Activated naive CD4-positive, alpha-beta T cell treated with anti-CD3 and anti-CD28 coated beads, Interleukin-2, amount 50 U/mL, for 72 hours (primary cell): ENCODE measurements around the gene MOCOS. TPM values are rescaled to one million over a fixed set of nuclear protein-coding genes. Genes with fewer than 3 reads are reported as not detected.

ENCODE experiments used
- ATAC-seq, 2 donors: fragments of 150-1000 bp; cut with Tn5 transposase; 2 replicates each; pipeline ENCODE4 v1.10.0; 2021; ENCODE audit warnings: mild to moderate bottlenecking in 2 of 2, moderate library complexity in 2 of 2
- DNase-seq, 2 donors: peaks; one replicate each; pipeline ENCODE4 v3.0.0; 2021 to 2022; ENCODE audit warnings: low spot score in 2 of 2
- H3K27ac Mint-ChIP-seq, 2 donors: one replicate each; pipeline ENCODE4 v1.8.0; 2022; ENCODE audit warnings: mild to moderate bottlenecking in 2 of 2, mixed read lengths in 2 of 2
- H3K36me3 Mint-ChIP-seq, 2 donors: one replicate each; pipeline ENCODE4 v1.8.0; 2022; ENCODE audit warnings: mixed read lengths in 2 of 2
- H3K9me3 Mint-ChIP-seq, 2 donors: one replicate each; pipeline ENCODE4 v1.8.0; 2022; ENCODE audit warnings: mixed read lengths in 2 of 2
- total RNA-seq, 2 donors: library from RNA; stranded (reverse); gene quantifications; one replicate each; pipeline ENCODE4 v1.2.3, GENCODE V29; 2022

MOCOS gene
- total RNA-seq, 2 donors from 2014 or later = 0.19 to 0.36 TPM

DNA sequence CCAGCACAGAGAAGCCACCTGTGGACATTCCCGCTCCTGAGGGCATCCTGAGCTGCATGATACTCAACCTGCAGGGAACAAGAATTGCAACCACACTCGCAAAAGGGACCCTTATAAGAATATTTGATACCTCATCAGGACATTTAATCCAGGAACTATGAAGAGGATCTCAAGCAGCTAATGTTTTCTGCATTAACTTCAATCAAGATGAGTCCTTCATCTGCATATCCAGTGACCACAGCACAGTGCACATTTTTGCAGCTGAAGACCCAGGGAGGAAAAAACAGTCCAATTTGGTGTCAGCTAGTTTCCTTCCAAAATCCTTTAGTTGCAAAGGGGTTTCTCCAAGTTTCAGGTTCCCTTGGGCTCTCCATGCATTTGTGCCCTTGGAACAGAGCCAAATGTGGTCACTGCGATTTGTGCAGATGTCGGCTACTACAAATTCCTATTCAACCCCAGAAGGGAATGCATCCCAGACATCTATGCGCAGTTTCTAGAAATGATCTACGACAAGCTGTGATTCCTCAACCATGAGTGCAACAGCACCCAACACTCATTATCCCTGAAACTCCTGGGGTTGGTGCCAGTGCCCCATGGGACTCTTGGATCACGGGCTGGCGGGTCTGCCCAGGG, 86.9 kb downstream of the MOCOS start:
- no peak overlapping the region for H3K27ac Mint-ChIP-seq
- ATAC-seq (no peak), DNase-seq (no peak)
- H3K36me3 Mint-ChIP-seq = no peaks in the 10 kb centered on the region
- H3K9me3 Mint-ChIP-seq = no peaks in the 10 kb centered on the region

DNA sequence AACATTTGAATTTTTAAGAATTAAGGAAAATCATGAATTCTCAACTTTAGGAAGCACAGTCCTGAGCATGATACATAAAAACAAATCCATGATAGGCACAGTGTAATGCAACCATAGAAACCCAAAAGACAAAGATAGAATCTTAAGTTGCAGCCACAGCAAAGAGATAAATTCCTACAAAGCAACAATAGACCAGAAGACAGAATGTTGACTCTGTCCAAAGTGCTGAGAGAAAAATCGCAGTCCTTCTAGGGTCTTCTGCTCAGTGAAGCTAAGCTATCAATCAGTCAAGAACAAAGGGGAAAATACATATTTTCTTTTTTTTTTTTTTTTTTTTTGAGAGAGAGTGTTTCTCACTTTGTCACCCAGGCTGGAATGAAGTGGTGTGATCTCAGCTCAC, 88.3 kb downstream of the MOCOS start:
- no peak overlapping the region for H3K27ac Mint-ChIP-seq
- ATAC-seq (no peak), DNase-seq (no peak)
- H3K36me3 Mint-ChIP-seq = no peaks in the 10 kb centered on the region
- no peaks in the 10 kb centered on the region for H3K9me3 Mint-ChIP-seq

DNA sequence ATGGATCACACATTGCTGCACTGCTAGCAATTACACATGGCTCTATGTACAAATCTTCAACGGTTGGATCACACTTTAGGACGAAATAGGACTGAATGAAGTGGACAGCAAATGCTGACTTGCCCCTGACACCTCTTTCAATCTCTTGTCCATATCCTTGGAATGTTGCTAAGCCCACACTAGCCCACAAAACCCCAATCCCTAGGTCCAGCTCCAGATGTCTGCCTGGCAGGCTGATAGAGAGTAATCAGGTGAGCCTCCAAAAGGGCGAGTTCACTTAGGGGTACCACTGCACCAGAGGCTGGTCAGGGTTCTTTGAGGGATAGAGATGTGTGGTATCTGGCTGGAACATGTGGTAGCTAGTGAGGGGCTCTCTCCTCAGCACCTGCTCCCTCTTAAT, 91.7 kb downstream of the MOCOS start:
- no peak overlapping the region for H3K27ac Mint-ChIP-seq
- DNase-seq (no peak), ATAC-seq (no peak)
- no peaks in the 10 kb centered on the region for H3K9me3 Mint-ChIP-seq
- H3K36me3 Mint-ChIP-seq = no peaks in the 10 kb centered on the region

DNA sequence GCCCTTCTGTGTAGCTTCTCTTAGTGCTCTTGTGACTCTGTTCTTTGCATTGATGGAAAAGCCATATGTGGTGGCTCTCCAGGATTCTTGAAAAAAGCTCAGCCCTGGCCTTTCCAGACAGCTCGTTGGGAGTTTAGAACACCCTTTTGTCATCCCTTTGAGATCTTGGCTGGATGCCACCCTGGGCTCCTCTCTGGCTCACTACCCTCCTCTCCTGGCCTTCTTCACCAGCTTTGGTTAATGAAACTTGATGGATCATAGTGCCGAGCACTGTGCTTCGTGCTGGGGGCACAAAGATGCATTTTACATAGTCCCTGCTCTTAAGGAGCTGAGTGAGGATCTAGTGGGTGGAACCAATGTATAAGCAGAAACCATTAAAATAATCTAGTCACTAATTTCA, 94.6 kb downstream of the MOCOS start:
- DNase-seq (no peak), ATAC-seq (no peak)
- Mint-ChIP-seq H3K27ac (no peak overlapping the region), H3K36me3 (no peaks in the 10 kb centered on the region), H3K9me3 (no peaks in the 10 kb centered on the region)

DNA sequence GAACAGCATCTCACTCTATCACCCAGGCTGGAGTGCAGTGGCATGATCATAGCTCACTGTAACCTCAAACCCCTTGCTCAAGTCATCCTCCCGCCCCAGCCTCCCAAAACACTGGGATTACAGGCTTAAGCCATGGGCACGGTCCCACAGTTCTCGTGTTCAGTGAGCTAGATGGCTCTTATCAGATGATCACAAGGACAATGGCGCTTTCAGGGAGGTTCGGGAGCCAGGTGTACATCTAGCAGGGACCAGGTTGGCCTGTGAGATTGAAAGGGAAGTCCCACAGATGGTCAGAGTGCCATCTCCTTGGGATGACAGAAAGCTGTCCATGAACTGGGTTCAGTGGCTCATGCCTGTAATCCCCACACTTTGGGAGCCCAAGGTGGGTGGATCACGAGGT, 96.2 kb downstream of the MOCOS start:
- Mint-ChIP-seq H3K36me3 (no peaks in the 10 kb centered on the region), H3K27ac (no peak overlapping the region), H3K9me3 (no peaks in the 10 kb centered on the region)
- DNase-seq (no peak), ATAC-seq (no peak)

DNA sequence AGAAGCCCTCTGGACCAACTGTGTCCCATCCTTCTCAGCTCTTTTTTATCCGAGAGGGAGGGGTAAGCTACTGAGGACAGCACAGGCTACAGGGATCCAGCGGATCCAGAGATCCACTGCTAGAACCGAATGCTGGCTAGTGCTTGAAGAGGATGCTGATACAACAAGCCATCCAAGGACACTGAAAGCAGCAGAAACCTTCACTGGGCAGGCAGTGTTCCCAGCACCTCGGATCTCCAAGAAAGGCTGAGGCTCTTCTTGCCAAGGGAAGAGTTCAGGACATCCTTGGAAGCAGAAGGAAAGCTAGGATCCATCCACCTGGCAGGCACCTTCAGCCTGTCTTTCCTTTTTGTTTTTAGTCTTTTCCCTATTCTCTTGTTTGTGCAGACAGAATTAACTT, 97.0 kb downstream of the MOCOS start:
- H3K36me3 Mint-ChIP-seq = no peaks in the 10 kb centered on the region
- ATAC-seq (no peak), DNase-seq (no peak)
- no peaks in the 10 kb centered on the region for H3K9me3 Mint-ChIP-seq
- no peak overlapping the region for H3K27ac Mint-ChIP-seq

DNA sequence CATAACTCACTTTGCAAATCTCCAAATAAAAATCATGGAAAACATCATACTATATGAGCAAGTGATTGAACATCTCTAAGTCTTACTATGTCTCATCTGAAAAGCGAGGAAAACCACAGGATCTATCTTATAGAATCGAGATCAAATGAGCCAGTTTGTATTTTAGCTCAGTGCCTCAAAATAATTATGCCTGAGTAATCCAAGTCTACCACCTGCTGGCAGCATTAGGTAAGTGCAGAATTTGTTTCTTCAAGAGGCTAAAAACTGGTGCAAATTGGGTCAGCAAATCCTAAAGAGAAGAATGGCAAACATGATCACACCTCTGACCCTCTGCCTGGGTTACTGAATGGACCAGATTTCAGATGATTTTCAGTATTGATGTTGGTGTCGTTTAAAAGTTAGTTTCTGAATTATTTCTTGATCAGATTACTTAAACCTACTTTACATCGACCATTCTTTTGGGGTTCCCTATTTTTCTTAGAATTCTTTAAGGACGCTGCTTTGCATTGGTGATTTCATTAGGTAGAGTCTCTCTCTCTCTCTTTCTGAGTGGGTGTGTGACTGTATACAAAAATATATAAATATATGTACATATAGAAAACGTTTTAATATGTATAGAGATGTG, 97.5 kb downstream of the MOCOS start:
- DNase-seq (peak in 1 of 2 donors; percentile 34), ATAC-seq (peak; percentile 9 to 52)
- H3K27ac Mint-ChIP-seq = no peak overlapping the region
- no peaks in the 10 kb centered on the region for H3K9me3 Mint-ChIP-seq
- H3K36me3 Mint-ChIP-seq = no peaks in the 10 kb centered on the region

DNA sequence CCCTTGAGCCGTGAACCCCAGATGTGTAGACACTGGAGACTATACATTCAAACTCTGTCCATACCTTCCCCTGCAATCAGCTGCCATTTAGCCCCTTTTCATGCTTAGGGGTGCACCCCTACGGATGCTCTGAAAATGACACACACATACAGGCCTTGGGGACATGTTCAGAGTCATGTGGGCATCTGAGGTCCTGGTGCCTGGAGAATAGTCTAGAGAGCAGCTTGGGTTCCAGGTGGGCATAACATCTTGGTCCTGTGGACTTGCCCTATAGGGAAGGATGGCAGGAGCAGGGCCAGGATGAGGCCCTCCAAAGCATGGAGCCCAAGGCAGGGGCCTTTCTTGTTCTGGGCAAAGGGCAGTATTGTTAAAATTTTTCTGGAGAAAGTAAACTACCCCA, 100.4 kb downstream of the MOCOS start:
- Mint-ChIP-seq H3K36me3 (no peaks in the 10 kb centered on the region), H3K27ac (no peak overlapping the region), H3K9me3 (no peaks in the 10 kb centered on the region)
- DNase-seq = no peak
- no peak for ATAC-seq

DNA sequence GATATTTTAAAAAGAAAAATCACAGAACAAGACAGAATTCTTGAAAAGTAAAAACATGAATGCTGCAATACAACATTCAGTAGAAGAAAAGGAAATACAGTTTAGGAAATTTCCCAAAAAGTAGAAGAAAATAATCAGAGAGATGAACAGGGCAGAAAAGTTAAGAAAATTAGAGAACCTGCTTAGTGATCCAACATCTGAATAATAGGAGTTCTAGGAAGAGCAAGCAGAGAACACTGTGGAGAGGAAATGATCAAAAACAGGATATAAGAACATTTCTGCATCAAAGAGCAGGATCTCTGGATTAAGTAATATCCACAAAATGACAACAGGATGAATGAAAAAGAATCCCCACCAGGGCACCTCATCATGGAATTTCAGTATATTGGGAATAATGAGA, 101.4 kb downstream of the MOCOS start:
- Mint-ChIP-seq H3K9me3 (no peaks in the 10 kb centered on the region), H3K27ac (no peak overlapping the region), H3K36me3 (no peaks in the 10 kb centered on the region)
- ATAC-seq (no peak), DNase-seq (no peak)

DNA sequence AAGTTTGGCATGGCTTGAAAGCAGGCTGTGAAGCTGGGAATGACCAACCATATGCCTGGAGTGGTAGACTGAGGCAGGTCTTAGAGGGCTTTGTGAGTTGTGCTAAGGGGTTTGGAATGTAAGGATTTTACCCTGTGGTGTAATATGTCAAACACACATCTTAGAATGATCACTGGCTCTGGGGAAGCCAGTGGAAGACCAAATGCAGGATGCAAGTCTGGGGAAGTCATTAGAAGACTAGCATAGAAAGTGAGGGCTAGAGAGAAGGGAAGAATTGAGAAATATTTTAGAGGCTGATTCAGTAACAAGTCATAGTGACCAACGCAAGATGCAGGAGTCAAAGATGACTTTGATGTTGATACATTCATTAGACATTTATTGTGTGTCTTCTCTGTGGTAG, 106.7 kb downstream of the MOCOS start:
- Mint-ChIP-seq H3K9me3 (no peaks in the 10 kb centered on the region), H3K36me3 (no peaks in the 10 kb centered on the region), H3K27ac (no peak overlapping the region)
- ATAC-seq (no peak), DNase-seq (no peak)

DNA sequence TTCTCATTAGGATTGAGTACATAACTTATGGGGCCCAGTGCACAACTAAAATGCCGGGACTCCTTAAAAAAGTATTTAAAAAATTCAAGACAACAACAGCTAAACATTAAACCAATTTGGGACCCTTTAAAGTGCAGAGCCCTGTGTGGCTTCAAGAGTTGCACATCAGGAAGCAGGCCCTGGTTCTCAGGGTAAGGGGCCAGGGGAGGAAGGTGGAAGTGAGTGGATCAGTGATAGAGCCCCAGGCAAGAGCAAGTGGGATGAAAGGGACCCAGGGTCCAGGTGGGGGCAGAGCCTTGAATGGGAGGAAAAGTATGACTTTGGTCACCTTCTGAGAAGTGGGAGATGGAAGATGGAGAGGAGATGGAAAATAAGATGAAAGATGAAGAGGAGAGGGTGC, 107.9 kb downstream of the MOCOS start:
- DNase-seq (no peak), ATAC-seq (no peak)
- H3K27ac Mint-ChIP-seq = no peak overlapping the region
- no peaks in the 10 kb centered on the region for H3K9me3 Mint-ChIP-seq
- H3K36me3 Mint-ChIP-seq = no peaks in the 10 kb centered on the region

DNA sequence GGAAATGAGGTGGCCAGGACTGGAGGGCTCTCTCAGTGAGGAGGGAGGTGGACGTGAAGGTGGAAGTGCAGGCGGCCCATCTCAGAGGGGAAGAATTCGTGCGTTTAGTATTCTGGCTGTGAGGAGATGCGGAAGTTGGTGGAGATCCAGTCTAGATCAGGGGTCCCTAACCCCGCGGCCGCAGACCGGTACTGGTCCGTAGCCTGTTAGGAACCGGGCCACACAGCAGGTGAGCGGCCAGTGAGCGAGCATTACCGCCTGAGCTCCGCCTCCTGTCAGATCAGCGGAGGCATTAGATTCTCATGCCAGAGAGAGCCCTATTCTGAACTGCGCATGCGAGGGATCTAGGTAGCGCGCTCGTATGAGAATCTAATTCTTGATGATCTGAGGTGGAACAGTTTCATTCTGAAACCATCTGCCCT, 108.6 kb downstream of the MOCOS start:
- Mint-ChIP-seq H3K27ac (no peak overlapping the region), H3K36me3 (no peaks in the 10 kb centered on the region)
- DNase-seq = no peak

DNA sequence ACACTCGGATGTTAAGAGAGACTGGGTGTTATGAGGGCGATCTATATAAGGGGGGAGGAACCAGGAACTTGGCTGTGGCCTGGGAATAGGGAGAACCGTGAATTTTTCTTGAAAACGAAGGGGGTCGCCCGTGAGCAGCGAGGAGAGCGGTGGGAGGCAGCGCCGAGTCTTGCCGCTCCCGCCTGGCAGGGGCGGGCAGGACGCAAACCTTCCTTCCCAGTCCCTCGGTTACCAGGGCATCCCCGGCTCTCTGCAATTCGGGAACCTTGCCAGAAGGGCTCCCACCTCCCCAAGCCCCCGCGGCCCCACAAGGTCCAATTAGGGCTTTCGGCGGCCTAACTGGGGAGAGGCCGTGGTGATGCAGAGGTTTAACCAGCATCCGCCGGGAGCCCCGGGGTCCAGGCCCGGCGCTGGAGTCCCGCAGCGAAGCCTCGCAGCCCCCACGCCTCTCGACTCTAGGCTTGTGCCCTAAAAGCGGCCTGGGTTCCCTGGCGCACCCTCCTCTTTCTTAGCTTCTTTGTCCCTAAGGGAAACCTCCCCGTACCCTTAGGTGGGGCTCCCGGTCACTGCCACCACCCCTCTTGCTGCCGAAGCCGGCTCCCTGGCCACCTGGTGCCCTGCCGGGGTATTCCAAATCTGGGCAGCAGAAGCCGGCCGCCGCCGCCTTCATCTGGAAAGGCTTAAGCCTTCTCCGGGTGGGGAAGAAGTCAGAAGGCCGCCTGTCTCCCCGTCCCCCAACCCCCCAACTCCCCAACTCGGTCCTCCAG, 109.5 kb downstream of the MOCOS start:
- no peaks in the 10 kb centered on the region for H3K9me3 Mint-ChIP-seq
- ATAC-seq = peak; percentile 7 to 29
- no peaks in the 10 kb centered on the region for H3K36me3 Mint-ChIP-seq
- DNase-seq = no peak
- no peak overlapping the region for H3K27ac Mint-ChIP-seq

More for the DNA sequence above, 108.6 kb downstream of the MOCOS start:
- ATAC-seq = no peak
- H3K9me3 Mint-ChIP-seq = no peaks in the 10 kb centered on the region

DNA sequence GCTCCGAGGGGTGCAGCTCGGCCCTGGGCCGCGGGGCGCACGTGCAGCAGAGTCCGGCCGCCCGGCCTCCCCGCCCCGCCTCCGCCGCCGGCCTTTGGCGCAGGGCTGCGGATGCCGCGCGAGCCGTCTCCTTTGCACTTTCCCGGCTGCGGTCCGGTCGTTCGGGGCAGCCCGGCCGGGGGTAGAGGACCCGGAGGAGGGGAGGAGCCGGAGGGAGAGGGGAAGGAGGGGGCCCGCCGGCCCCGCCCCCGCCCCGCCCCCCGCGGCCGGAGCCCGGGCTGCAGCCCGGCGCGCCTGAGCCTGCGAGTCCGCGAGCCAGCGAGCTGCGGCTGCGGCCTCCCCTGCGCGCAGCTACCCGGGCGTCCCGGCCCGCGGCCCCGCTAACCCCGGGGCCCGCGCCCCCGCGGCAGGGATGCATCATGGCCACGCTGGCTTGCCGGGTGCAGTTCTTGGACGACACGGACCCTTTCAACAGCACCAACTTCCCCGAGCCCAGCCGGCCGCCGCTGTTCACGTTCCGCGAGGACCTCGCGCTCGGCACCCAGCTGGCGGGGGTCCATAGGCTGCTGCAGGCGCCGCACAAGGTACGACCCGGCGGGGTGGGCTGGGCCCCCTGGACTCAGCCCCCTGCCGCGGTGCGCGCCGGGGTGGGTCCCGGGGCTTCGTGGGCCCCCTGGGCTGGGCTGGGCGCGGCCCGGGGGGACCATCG, 110.3 kb downstream of the MOCOS start, which contains the start of gene FHOD3:
Gene FHOD3 (plus strand): TSS at position 297 of the 709 bp plus-strand sequence. CDS start 123 bp downstream, at position 420.
- no peaks in the 10 kb centered on the region for H3K36me3 Mint-ChIP-seq
- DNase-seq (peak in 1 of 2 donors; percentile 12), ATAC-seq (peak; percentile 33 to 61)
- no peak within 1 kb of the TSS for H3K27ac Mint-ChIP-seq
- no peaks in the 10 kb centered on the region for H3K9me3 Mint-ChIP-seq

DNA sequence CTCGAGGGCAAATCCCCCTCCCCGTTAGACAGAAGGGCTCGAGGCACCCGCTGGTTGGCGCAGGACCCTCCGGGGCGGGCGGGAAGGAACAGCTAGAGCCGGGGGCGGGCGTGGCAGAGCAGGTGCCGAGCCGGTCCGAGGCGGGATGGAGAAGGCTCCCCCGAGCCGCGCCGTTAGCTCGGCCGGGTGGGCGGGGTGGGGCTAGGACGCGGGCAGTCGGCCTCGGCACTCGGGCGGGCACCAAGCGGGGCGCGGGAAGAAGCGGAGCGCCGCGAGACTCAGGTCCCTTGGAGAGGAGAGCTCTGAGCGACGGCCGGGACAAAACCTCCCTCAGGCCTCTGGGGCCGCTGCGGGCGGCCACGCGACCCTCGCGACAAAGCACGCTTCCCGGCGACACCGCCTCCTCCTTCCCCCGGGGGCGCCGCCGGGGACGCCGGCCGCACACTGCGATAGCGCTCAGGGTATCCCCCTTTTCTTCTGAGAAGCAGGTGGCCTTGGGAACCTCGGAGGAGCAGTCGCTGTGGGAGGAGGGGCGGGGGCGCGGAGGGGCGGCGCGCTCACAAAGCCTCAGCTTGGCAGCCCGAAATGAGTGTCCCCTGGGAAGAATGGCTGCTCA, 110.9 kb downstream of the MOCOS start:
- Mint-ChIP-seq H3K9me3 (no peaks in the 10 kb centered on the region), H3K36me3 (no peaks in the 10 kb centered on the region), H3K27ac (no peak overlapping the region)
- ATAC-seq (peak in 1 of 2 donors; percentile 19), DNase-seq (no peak)

DNA sequence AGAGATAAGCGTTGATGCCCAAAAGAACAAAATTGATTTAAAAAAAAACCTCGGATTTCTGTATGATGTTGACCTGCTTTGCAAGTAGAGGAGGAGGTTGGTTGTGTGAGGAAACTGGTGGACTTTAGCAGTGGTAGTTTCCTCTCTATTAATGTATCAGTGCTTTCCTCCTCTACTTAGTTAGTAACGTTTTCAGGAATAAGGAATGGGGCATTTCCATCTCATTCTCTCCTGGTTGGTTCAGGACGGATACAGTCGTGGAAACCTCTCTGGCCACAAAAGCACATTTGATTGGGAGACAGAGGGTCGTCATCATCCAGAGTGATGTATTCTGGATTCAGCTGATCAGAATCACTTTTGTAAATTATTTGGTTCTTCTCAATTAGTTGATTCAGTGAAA, 111.7 kb downstream of the MOCOS start:
- DNase-seq = no peak
- Mint-ChIP-seq H3K36me3 (no peaks in the 10 kb centered on the region), H3K9me3 (no peaks in the 10 kb centered on the region), H3K27ac (no peak overlapping the region)
- no peak for ATAC-seq

DNA sequence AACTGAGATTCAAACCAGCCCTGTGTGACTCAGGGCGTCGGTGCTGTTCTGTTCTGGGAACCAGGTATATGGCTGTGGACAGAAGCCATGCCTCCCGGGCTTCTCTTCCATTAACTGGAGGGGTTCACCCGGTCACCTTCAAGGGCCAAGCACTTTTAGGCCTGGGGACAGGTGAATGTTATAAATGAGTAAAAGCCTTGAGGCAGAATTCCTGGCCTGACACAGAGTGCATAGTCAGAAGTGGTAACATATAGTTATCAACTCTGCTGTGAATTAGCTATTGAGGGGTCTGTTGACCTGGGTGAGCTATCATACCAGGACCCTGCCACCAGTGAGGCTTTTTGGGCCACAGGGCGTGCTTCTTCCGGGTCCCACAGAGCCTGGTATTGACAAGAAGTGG, 112.9 kb downstream of the MOCOS start:
- ATAC-seq = no peak

More for the DNA sequence above, 112.9 kb downstream of the MOCOS start:
- no peak for DNase-seq
- Mint-ChIP-seq H3K27ac (no peak overlapping the region), H3K36me3 (no peaks in the 10 kb centered on the region), H3K9me3 (no peaks in the 10 kb centered on the region)
